Measurements from ENCODE around the gene ERCC2.
"Not testable (repeated sequence)": the region's sequence is repeated elsewhere in the genome, so short reads cannot be mapped to it uniquely, and the experiment has no call there.

Gene ERCC2

GRCh38 chr19:45352914-45353796 is 17.2 kb downstream of the ERCC2 start:
- no peak for DNase-seq

GRCh38 chr19:45352471-45352870 is 17.9 kb downstream of the ERCC2 start:
- DNase-seq = no peak

- no peak for DNase-seq
Measured at GRCh38 chr19:45352062-45352461, 18.3 kb downstream of the ERCC2 start.

- no peak for DNase-seq
Measured at GRCh38 chr19:45351401-45351952, 18.9 kb downstream of the ERCC2 start.

- DNase-seq = no peak
Measured at GRCh38 chr19:45350477-45351058, 19.8 kb downstream of the ERCC2 start.

- no peak for DNase-seq
Measured at GRCh38 chr19:45349430-45349941, 20.9 kb downstream of the ERCC2 start.

- DNase-seq = no peak
Measured at GRCh38 chr19:45349126-45349415, 21.3 kb downstream of the ERCC2 start.

GRCh38 chr19:45348367-45349125 is 21.8 kb downstream of the ERCC2 start:
- no peak for DNase-seq

GRCh38 chr19:45347570-45348366 is 22.6 kb downstream of the ERCC2 start:
- no peak for DNase-seq

GRCh38 chr19:45346449-45346848 is 23.9 kb downstream of the ERCC2 start:
- DNase-seq = no peak

- DNase-seq = no peak
Measured at GRCh38 chr19:45345506-45345860, 24.9 kb downstream of the ERCC2 start.

- DNase-seq = no peak
Measured at GRCh38 chr19:45344621-45345505, 25.5 kb downstream of the ERCC2 start.

- DNase-seq = no peak
Measured at GRCh38 chr19:45342911-45343310, 27.5 kb downstream of the ERCC2 start.

- no peak for DNase-seq
Measured at GRCh38 chr19:45340899-45341453, 29.4 kb downstream of the ERCC2 start.

- no peak for DNase-seq
Measured at GRCh38 chr19:45340232-45340898, 30.0 kb downstream of the ERCC2 start, which contains the start of gene KLC3. KLC3 (plus strand) TSS chr19:45340750; CDS start chr19:45345542, 4,792 bp downstream.

- no peak for DNase-seq
Measured at GRCh38 chr19:45339629-45340028, 30.7 kb downstream of the ERCC2 start.

- no peak for DNase-seq
Measured at GRCh38 chr19:45336696-45337251, 33.6 kb downstream of the ERCC2 start.

GRCh38 chr19:45334881-45335280 is 35.5 kb downstream of the ERCC2 start:
- DNase-seq = not testable (repeated sequence)

GRCh38 chr19:45333609-45334303 is 36.6 kb downstream of the ERCC2 start:
- DNase-seq = no peak

- DNase-seq = no peak
Measured at GRCh38 chr19:45331411-45331810, 39.0 kb downstream of the ERCC2 start.

Data from fibroblast of upper back skin (primary cell).